B cell (primary cell): ENCODE results near the gene LIPI. TPM values are rescaled to one million over a fixed set of nuclear protein-coding genes. Genes with fewer than 3 reads are reported as not detected.

Experiments
- ATAC-seq: fragments of 200-7000 bp; cut with Tn5 transposase; one replicate; pipeline ENCODE4 v1.10.0; 2021; ENCODE audit warnings: low read depth, mild to moderate bottlenecking, moderate number of reproducible peaks, moderate library complexity
- CTCF ChIA-PET: fragments of 350-600 bp; sonication (Branson Sonifier 250); formaldehyde crosslinking; loops from one replicate; lab custom pipeline; 2021; ENCODE audit warnings: antibody characterized with exemption, inconsistent platforms; lab: Charles Lee
- POLR2A ChIA-PET: fragments of 350-600 bp; sonication (Branson Sonifier 250); formaldehyde crosslinking; loops from one replicate; lab custom pipeline; 2021; ENCODE audit warnings: antibody characterized with exemption; lab: Charles Lee
- DNase-seq: peaks from one replicate; pipeline ENCODE4 v3.0.0; 2013
- H2AFZ ChIP-seq: 2 replicates; pipeline ENCODE4 v1.6.1; 2012; ENCODE audit warnings: mild to moderate bottlenecking, low read depth, low read length; ENCODE audit not compliant: insufficient read depth, poor library complexity, severe bottlenecking
- H3K27ac ChIP-seq, 2 donors: 1 replicate in 1 of 2; 2 replicates in 1 of 2; pipeline ENCODE4 v1.5.1; 2012 to 2013; ENCODE audit warnings: low read length in 2 of 2, mild to moderate bottlenecking in 2 of 2, moderate library complexity in 1 of 2
- H3K27me3 ChIP-seq, 4 experiments: fragments of 200-600 bp in 1 of 4; sonication (generic) in 1 of 4; replicated peaks in 1 of 4; 1 replicate in 2 of 4; 2 replicates in 2 of 4; pipeline versions ENCODE4 v1.6.1 to v1.7.0; 2013 to 2016; ENCODE audit warnings: low read length in 3 of 4, mild to moderate bottlenecking in 2 of 4, mixed read lengths in 1 of 4, moderate library complexity in 1 of 4; ENCODE audit not compliant: insufficient read depth in 4 of 4, control insufficient read depth in 3 of 4; ENCODE audit errors: control extremely low read depth in 1 of 4
- H3K36me3 ChIP-seq, 2 experiments: replicated peaks in 1 of 2; 1 replicate in 1 of 2; 2 replicates in 1 of 2; pipeline versions ENCODE4 v1.6.1 to v1.7.1; 2013; ENCODE audit warnings: low read length in 1 of 2; ENCODE audit not compliant: insufficient read depth in 2 of 2, control insufficient read depth in 1 of 2; ENCODE audit errors: control extremely low read depth in 1 of 2, extremely low read depth in 1 of 2
- H3K4me1 ChIP-seq, 2 donors: fragments of 200-600 bp in 1 of 2; sonication (generic) in 1 of 2; 1 replicate in 1 of 2; 2 replicates in 1 of 2; pipeline versions ENCODE4 v1.5.1 to v1.6.1; 2013 to 2017; ENCODE audit warnings: low read length in 2 of 2; ENCODE audit not compliant: control insufficient read depth in 2 of 2, insufficient read depth in 2 of 2
- H3K4me2 ChIP-seq: replicated peaks from 2 replicates; pipeline ENCODE3; 2012; ENCODE audit warnings: mild to moderate bottlenecking, low read depth, low read length; ENCODE audit not compliant: poor library complexity, severe bottlenecking
- H3K4me3 ChIP-seq, 5 experiments: fragments of 200-600 bp in 1 of 5; sonication (generic) in 1 of 5; 1 replicate in 3 of 5; 2 replicates in 2 of 5; pipeline versions ENCODE4 v1.5.1 to v1.7.0; 2011 to 2016; ENCODE audit warnings: low read length in 4 of 5, mild to moderate bottlenecking in 4 of 5, low read depth in 2 of 5, control low read depth in 1 of 5, moderate library complexity in 1 of 5; ENCODE audit not compliant: insufficient read depth in 1 of 5; ENCODE audit errors: control extremely low read depth in 1 of 5, extremely low read depth in 1 of 5
- H3K79me2 ChIP-seq: fragments of 200-600 bp; sonication (generic); one replicate; pipeline ENCODE4 v1.6.0; 2016; ENCODE audit warnings: low read length; ENCODE audit not compliant: control insufficient read depth, insufficient read depth
- H3K9ac ChIP-seq: fragments of 200-600 bp; sonication (generic); 2 replicates; pipeline ENCODE4 v1.6.1; 2017; ENCODE audit warnings: mild to moderate bottlenecking, low read length, moderate library complexity
- H3K9me3 ChIP-seq, 3 donors: one replicate each; pipeline versions ENCODE4 v1.6.1 to v1.7.1; 2013; ENCODE audit warnings: low read length in 2 of 3; ENCODE audit not compliant: control insufficient read depth in 2 of 3, insufficient read depth in 1 of 3; ENCODE audit errors: control extremely low read depth in 1 of 3
- H4K20me1 ChIP-seq: 2 replicates; pipeline ENCODE4 v1.6.0; 2012; ENCODE audit warnings: mild to moderate bottlenecking, low read length; ENCODE audit not compliant: insufficient read depth, control insufficient read depth, poor library complexity, severe bottlenecking
- H3K27ac Mint-ChIP-seq: one replicate; pipeline ENCODE4 v1.8.0; 2021; ENCODE audit warnings: mixed read lengths
- H3K27me3 Mint-ChIP-seq: one replicate; pipeline ENCODE4 v1.8.0; 2021; ENCODE audit warnings: mixed read lengths
- H3K4me1 Mint-ChIP-seq: one replicate; pipeline ENCODE4 v1.8.0; 2021; ENCODE audit warnings: mixed read lengths
- H3K4me3 Mint-ChIP-seq: one replicate; pipeline ENCODE4 v1.8.0; 2021; ENCODE audit warnings: mixed read lengths
- H3K9me3 Mint-ChIP-seq: one replicate; pipeline ENCODE4 v1.8.0; 2022; ENCODE audit warnings: mixed read lengths; ENCODE audit not compliant: insufficient read depth
- CTCF ChIP-seq: fragments of 200-600 bp; IDR thresholded peaks from one replicate; pipeline ENCODE4 v1.8.0; 2022; ENCODE audit warnings: antibody characterized with exemption, mild to moderate bottlenecking
- EZH2 ChIP-seq: IDR thresholded peaks from 2 replicates; pipeline ENCODE4 v1.6.1; 2012; ENCODE audit warnings: borderline replicate concordance, low read depth, mild to moderate bottlenecking, moderate library complexity, low read length; ENCODE audit not compliant: insufficient read depth, poor library complexity, severe bottlenecking
- WGBS: methylation state at CpG from one replicate; pipeline ENCODE4 v1.1.5; 2013; ENCODE audit warnings: missing lambda C conversion rate; ENCODE audit not compliant: insufficient coverage; 5-methylcytosine and 5-hydroxymethylcytosine counted together
- intact Hi-C: fragments of 100-400 bp; cut with micrococcal nuclease; formaldehyde crosslinking; loops from one replicate; pipeline ENCODE4 v1.10.0; 2022
- polyA plus RNA-seq: library from polyadenylated mRNA; depleted of rRNA; stranded (reverse); fragments of >200 nt; gene quantifications from 2 replicates; pipeline ENCODE4 v1.2.3, GENCODE V29; 2012
- total RNA-seq, 2 donors: library from RNA; stranded (reverse); fragments of 120-200 nt in 1 of 2; gene quantifications; 1 replicate in 1 of 2; 2 replicates in 1 of 2; pipeline versions ENCODE4 v1.2.3 to v1.2.4, GENCODE V29; 2013 to 2022

LIPI gene
- total and polyA plus RNA-seq, 2 donors (not counting 1 experiment from before 2014, with no cell fraction given), result not detected

GRCh38 chr21:14084701-14085100 lies 126.1 kb downstream of the LIPI start:
- no peak for ATAC-seq
- Histone ChIP-seq H3K4me2 (no peak overlapping the region), H3K9ac (no peak overlapping the region), H4K20me1 (no peaks in the 10 kb centered on the region), H3K4me1 (no peaks in the 10 kb centered on the region), H3K9me3 (peaks cover 0 to 22% (median 0%) of the 10 kb centered on the region in 3 donors), H3K79me2 (no peaks in the 10 kb centered on the region), H2AFZ (no peak overlapping the region), H3K27me3 (no peaks in the 10 kb centered on the region), H3K27ac (no peak overlapping the region), H3K4me3 (no peak overlapping the region), H3K36me3 (no peaks in the 10 kb centered on the region)
- TF ChIP-seq CTCF (no peak), EZH2 (no peak)
- CTCF ChIA-PET, result no interaction called here
- no peak overlapping the region for H3K27ac Mint-ChIP-seq
- no peaks in the 10 kb centered on the region for H3K4me1 Mint-ChIP-seq
- DNase-seq, result no peak
- whole genome bisulfite sequencing, result 99% methylated on average over 25 of the region's 25 CpGs
- H3K4me3 Mint-ChIP-seq, result no peak overlapping the region
- intact Hi-C loops, result no loop called here
- H3K27me3 Mint-ChIP-seq, result no peaks in the 10 kb centered on the region
- POLR2A ChIA-PET, result no interaction called here
- no peaks in the 10 kb centered on the region for H3K9me3 Mint-ChIP-seq

GRCh38 chr21:14084068-14084501 lies 126.7 kb downstream of the LIPI start:
- 98% methylated on average over 20 of the region's 35 CpGs for WGBS
- H3K4me3 ChIP-seq, result no peak overlapping the region
- CTCF ChIA-PET, result no interaction called here
- POLR2A ChIA-PET, result no interaction called here
- no peak for DNase-seq
- H3K4me1 Mint-ChIP-seq, result no peaks in the 10 kb centered on the region
- TF ChIP-seq EZH2 (no peak), CTCF (no peak)
- no peak overlapping the region for H3K27ac Mint-ChIP-seq
- H3K4me1 ChIP-seq, result no peaks in the 10 kb centered on the region
- no peaks in the 10 kb centered on the region for H3K79me2 ChIP-seq
- no peaks in the 10 kb centered on the region for H3K36me3 ChIP-seq
- ATAC-seq, result no peak
- no peaks in the 10 kb centered on the region for H3K27me3 Mint-ChIP-seq
- H2AFZ ChIP-seq, result no peak overlapping the region
- no peak overlapping the region for H3K4me3 Mint-ChIP-seq
- no peak overlapping the region for H3K27ac ChIP-seq
- H4K20me1 ChIP-seq, result no peaks in the 10 kb centered on the region
- no peaks in the 10 kb centered on the region for H3K9me3 Mint-ChIP-seq
- no peak overlapping the region for H3K4me2 ChIP-seq
- H3K9me3 ChIP-seq, result peaks cover 0 to 26% (median 0%) of the 10 kb centered on the region in 3 donors
- no peaks in the 10 kb centered on the region for H3K27me3 ChIP-seq
- intact Hi-C loops, result no loop called here
- no peak overlapping the region for H3K9ac ChIP-seq
